Activated CD4-positive, CD25-positive, alpha-beta regulatory T cell treated with anti-CD3 and anti-CD28 coated beads, Interleukin-2, amount 50 U/mL, for 24 hours (primary cell): ENCODE data around the gene KSR1.

ENCODE experiments used
- ATAC-seq, 2 donors: fragments of 150-1000 bp; cut with Tn5 transposase; one replicate each; pipeline ENCODE4 v1.10.0; 2021; ENCODE audit warnings: mild to moderate bottlenecking in 1 of 2, moderate library complexity in 1 of 2

The KSR1 gene

GRCh38 chr17:27539152-27539551 is 82.9 kb downstream of the KSR1 start:
- no peak for ATAC-seq

- no peak for ATAC-seq
These were observed 83.6 kb downstream of the KSR1 start for GRCh38 chr17:27539794-27540317.

DNA sequence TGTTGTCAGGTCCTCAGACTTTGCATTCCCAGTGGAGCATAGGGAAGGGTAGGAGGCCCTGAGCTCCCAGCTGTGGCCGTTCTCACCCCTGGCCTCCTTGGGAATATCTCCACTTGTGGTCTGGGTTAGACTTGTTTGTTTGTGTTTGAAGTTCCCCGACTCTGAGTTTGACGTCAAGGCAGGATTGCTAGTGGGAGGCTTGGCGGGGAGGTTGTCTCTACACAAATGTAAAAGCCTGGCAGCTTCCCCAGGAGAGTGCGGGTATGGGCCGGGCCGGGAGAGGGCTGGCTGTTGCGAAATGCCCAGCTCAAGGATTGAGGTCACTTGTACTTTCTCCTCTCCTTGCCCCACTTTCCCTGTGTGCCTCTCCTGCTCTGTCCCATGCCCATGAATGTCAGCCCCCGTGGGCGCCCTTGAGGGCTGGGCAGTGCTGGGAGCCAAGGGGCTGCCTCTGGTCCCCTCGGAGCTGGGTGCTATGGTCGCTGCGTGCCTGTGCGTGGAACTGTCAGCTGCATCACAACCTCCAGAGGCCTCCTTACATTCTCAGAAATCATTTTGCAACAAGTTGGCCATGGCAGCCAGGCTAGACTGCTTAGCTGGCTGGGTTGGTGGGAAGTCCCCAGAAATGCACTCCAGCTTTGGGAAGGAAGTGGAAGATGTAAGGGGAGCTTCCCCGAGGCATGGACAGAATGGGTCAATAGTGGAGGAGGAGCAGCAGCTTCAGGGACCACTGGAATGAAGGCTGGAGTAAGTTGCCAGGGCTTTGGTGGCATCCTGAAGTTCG is 84.3 kb downstream of the KSR1 start:
- no peak for ATAC-seq

GRCh38 chr17:27541301-27542023 is 85.2 kb downstream of the KSR1 start:
- ATAC-seq, result no peak

DNA sequence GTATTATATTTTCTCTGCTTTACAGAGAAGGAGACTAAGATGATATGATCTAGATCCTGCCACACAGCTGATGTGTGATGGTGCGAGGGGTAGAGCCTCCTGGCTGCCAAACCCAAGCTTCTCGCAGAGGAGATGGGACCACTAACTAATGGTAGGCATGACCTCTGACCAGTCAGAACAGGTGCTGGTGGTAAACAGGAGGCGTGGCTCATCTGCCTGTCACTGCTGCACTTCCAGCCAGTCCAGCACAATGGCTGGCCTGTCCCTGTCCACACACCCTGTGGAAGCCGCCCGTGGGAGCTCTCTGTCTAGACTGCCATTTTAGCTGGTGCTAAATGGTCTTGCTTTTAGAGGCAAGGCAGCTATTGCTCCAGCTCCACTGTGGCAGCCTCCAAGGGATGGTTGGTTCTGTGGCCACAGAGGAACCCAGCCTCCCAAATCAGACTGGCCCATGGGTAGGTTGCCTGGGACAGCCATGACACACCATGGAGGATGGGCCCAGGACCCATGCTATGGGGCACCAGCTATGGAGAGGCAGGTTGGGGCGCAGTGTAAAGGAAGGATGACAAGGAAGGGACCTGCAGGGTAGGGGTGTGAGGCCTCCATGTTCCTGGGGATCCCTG is 86.7 kb downstream of the KSR1 start:
- no peak for ATAC-seq

- ATAC-seq, result no peak
These were observed 87.2 kb downstream of the KSR1 start for GRCh38 chr17:27543464-27543856.

GRCh38 chr17:27543958-27544349 is 87.7 kb downstream of the KSR1 start:
- ATAC-seq, result no peak

DNA sequence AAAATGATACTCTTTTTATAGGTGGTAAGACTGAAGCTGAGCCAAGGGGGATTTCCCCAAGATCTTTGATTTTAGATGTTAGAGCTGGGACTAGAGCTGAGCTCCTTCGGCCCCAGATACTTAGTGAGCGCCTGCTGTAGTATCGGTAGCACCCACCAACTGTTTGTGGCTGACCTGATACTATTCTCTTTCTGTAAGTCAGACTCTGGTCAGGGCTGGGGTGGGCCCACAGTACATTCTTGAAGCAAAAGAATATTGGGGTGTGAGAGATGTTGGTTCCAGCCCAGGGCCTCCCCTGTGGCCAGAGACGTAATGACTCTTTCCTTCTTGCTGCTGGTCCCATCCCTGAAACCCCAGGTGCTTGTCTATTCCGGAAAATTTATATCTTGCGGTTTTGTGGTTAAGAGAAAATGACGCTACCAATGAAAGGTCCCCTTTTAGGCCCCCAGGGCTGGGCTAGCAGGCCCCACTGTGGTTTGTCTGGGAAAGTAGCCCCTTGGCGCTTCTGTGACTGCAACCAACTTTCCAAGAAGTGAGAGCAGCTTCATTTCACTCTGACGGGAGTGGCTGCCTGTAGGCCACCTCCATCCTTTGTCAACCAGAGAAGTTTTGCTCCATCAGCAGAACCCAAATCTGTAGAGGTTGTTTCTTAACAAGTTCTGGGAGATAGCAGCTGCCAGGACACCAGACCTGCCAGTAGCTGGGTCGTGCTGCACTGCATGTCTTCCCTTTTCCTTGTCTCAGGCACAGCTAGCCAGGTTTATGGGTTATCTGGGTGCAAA is 88.3 kb downstream of the KSR1 start:
- ATAC-seq, result peak; percentile 82 to 84

DNA sequence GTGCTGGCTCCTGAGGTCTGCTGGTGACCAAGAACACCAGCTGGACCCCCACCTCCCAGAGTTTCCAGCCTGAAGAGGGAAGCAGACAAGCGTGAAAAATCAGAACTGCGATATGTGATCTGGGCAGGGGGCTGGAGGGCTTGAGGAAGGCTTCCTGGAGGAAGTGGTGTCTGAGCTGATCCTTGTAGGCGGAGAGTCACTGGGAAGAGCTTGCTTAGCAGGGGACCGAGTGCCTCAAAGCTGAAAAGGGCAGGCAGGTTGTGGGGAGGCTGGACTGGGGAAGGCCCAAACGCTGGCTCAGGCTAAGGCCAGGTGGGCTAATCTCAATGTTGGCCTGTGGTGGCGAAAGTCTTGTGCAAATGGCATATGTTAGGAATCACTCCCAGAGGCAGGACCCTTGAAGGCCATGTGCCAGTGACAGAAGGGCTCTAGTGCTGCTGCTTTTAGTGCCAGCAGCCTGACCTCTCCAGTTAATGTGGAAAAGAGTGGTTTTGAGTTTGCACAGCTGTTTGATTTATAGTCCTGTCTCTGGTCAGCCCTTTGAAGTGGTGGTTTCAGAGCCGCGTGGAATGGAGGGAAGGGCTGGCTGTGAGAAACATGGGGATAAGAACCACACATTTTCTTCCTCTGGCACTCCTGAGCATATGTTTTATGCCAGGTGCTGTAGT is 89.4 kb downstream of the KSR1 start:
- ATAC-seq, result no peak

DNA sequence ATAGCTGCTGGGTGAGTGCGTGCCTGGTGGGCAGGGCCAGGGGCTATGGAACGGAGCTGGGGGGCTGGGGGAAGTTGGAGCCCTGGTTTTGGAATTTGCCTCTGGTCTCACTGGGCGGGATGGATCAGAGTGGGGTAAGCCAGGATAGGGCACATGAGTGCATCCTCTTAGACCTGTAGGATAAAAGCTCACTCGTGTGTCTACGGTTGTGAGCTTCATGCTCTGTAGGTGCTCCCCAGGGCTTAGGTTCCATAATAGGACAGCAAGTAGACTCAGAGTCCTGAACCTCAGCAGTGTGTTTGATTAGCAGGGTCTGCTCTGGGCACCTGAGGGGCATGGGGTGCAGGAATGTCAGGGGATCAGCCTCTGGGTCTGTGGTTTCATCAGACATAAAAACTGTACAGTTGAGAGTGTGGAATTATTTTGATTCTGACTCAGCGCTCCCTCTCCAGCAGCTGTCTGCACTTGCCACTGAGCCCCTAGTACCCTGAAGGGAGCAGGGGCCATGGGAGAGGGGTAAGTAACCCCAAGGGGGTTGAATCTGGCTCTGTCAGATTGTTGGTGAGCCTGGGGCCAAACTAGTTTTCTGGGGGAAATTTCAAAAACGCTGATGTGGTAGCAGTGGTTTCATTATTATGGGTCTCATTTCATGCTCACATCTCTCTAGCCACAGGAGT is 90.5 kb downstream of the KSR1 start:
- no peak for ATAC-seq

- no peak for ATAC-seq
These were observed 91.0 kb downstream of the KSR1 start for GRCh38 chr17:27547301-27547683.

GRCh38 chr17:27548369-27548768 is 92.1 kb downstream of the KSR1 start:
- ATAC-seq, result no peak

- no peak for ATAC-seq
These were observed 93.1 kb downstream of the KSR1 start for GRCh38 chr17:27549251-27549893.

DNA sequence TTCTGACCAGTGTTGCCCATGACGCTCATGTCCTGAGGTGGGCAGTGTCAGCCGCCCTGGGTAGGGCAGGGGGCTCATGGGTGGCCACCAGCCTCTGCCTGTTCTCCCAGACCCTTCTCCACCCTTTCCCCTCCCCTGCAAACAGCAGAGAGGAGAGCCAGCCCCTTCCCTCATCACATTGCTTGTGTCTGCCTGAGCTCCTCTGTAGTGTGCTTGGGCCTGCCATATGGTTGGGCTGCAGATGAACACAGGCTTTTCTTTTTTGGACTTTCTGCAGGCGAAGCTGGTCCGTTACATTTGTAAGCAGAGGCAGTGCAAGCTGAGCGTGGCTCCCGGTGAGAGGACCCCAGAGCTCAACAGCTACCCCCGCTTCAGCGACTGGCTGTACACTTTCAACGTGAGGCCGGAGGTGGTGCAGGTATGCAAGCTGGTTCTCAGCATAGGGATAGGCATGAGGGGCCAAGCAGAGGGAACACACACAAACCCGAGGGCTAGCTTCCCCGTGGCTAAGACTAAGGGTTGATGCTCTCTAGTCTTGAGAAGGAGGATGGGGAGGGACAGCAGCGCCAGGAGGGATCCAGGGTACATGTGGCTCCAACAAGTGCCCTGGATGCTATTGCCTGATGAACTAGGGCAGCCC is 94.2 kb downstream of the KSR1 start:
- no peak for ATAC-seq

- ATAC-seq, result no peak
These were observed 94.8 kb downstream of the KSR1 start for GRCh38 chr17:27550974-27551505.

DNA sequence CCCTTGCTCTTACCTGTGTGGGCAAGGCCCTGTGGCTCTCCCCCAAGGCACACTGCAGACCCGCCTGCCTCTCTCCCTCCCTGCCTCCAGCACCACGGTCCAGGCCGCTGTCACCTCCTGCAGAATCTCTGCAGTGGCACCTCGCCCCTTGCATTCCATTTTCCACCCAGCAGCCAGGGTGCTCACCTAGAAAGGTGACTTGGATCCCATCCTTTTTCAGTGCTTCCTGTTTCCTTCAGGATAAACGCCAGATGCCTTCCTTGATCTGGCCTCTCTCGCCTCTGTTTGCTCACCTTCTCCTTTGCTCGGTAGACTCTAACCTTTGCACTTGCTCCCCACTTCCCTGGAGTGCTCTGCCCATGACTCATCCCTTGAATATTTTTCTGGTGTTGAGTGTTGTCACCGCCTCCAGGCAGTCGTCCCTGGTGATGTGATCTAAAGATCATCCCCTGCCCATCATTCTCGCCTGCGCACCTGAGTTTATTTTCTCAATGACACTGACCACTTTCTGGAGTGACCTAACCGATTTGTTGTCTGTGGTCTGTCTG is 95.5 kb downstream of the KSR1 start:
- no peak for ATAC-seq

- ATAC-seq, result no peak
These were observed 96.1 kb downstream of the KSR1 start for GRCh38 chr17:27552276-27552732.

- no peak for ATAC-seq
These were observed 96.8 kb downstream of the KSR1 start for GRCh38 chr17:27553019-27553511.

DNA sequence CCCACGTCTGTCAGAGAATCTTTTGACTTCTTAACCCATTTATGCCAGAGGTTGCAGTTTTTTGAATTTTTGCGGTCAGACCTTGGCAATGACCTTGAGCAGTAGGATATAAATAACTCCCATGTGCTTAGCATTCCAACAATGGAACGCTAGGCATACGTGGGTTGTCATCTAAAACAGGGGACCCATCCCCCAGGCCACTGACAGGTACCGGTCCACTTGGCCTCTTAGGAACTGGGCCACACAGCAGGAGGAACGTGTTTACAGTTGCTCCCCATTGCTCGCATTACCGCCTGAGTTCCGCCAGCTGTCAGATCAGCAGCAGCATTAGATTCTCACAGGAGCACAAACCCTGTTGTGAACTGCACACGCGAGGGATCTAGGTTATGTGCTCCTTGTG is 97.9 kb downstream of the KSR1 start:
- ATAC-seq, result no peak

DNA sequence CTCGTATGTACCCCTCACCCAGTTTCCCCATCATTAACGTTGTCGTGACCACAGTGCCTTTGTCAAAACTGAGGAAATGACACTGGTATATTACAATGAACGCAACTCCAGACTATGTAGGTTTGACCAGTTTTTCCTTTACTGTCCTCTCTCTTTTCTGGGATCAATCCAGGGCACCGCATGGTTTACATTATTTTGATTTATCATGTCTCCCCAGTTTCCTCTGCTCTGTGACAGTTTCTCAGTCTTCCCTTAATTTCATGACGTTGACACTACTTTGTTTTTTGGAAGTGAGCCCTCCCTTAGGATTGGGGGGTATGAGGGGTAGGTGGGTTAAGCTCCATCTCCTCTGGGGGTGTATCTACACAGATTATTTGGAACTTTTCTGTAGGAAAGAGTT is 98.7 kb downstream of the KSR1 start:
- no peak for ATAC-seq
